Prostate gland (tissue), 2 donors: Measurements from ENCODE around the gene ZFAND2B. TPM values are rescaled to one million over a fixed set of nuclear protein-coding genes. Genes with fewer than 3 reads are reported as not detected.

Source experiments
- DNase-seq: peaks from one replicate; pipeline ENCODE4 v3.0.0-alpha.2; 2019; ENCODE audit warnings: low spot score
- H3K27ac ChIP-seq, 2 donors: fragments of 200-600 bp; sonication (generic); 2 replicates each; pipeline ENCODE4 v1.5.1; 2017 to 2019
- H3K27me3 ChIP-seq: fragments of 200-600 bp; sonication (generic); replicated peaks from 2 replicates; pipeline ENCODE4 v1.5.1; 2019; ENCODE audit not compliant: insufficient read depth
- H3K36me3 ChIP-seq, 2 donors: fragments of 200-600 bp; sonication (generic); 1 replicate in 1 of 2; 2 replicates in 1 of 2; pipeline versions ENCODE4 v1.5.1 to v1.8.1; 2017 to 2019
- H3K4me1 ChIP-seq: fragments of 200-600 bp; sonication (generic); replicated peaks from 2 replicates; pipeline ENCODE4 v1.5.1; 2019
- H3K4me3 ChIP-seq, 2 donors: fragments of 200-600 bp; sonication (generic); 2 replicates each; pipeline ENCODE4 v1.5.1; 2017 to 2019
- H3K9me3 ChIP-seq: fragments of 200-600 bp; sonication (generic); 2 replicates; pipeline ENCODE4 v1.5.1; 2017
- POLR2A ChIP-seq: fragments of 450-650 bp; IDR thresholded peaks from one replicate; pipeline ENCODE4 v1.6.1; 2016; ENCODE audit warnings: antibody characterized with exemption, mild to moderate bottlenecking
- POLR2AphosphoS5 ChIP-seq: sonication (generic); formaldehyde crosslinking; IDR thresholded peaks from one replicate; pipeline ENCODE4 v1.6.1; 2017; ENCODE audit warnings: antibody characterized with exemption
- WGBS: methylation state at CpG from one replicate; pipeline ENCODE4 v1.1.5; 2018; 5-methylcytosine and 5-hydroxymethylcytosine counted together
- intact Hi-C: fragments of 100-400 bp; cut with DNase I; formaldehyde crosslinking; loops from one replicate; pipeline ENCODE4 v1.14.2; 2022
- total RNA-seq, 2 donors: library from RNA; depleted of rRNA; stranded (reverse); fragments of >200 nt; gene quantifications; one replicate each; pipeline ENCODE4 v1.1.0, GENCODE V29; 2016
- TF ChIP-seq, protein P1 (sequence below), 4 experiments: fragments of 200-600 bp in 2 of 4; fragments of 450-650 bp in 2 of 4; sonication (generic) in 2 of 4; IDR thresholded peaks; 1 replicate in 3 of 4; 2 replicates in 1 of 4; pipeline ENCODE4 v1.5.1; 2016 to 2019; ENCODE audit warnings: antibody characterized with exemption in 4 of 4, mild to moderate bottlenecking in 2 of 4, moderate library complexity in 2 of 4

ZFAND2B gene
- total RNA-seq, 2 donors from 2014 or later: 49.0 to 57.2 TPM

DNA sequence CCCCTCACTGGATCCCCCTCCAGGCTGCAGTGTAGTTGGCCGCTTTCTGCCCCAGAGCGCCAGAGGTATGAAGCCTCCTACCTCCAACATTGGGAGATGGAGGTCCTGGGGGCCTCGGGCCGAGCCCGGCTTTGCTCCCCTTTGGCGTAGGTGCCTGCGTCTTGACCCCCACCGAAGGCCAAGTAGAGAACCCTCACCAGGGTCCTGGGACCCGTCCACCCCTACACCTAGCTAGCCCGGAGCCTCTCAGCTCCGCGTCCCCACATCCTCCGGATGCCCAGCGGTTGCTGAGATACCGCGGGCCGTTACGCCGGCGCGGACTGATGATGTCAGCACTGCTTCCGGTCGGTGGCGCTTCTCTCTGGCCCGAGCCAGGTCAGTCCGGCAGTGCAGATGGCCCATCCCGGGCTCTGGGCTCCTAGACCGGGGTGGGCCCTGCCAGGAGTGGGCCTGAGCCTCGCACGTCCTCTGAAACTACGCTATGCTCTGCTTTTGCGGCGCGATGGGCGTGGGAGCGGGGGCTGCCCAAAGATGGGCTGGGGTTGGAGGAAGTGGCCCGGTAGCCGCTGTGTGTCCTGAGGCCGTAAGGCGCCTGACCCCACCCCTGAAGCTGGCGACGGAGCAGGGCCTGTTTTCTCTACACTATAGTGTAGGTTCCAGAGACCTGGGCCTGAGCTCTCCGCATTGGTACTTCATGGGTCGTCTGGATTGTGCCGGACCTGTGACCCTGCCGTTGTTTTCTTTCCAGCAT is 38.7 kb downstream of the ZFAND2B start, which contains the start of the genes GLB1L and STK16:
GLB1L (minus strand) TSS at position 297 of the 751 bp plus-strand sequence. CDS start 1,871 bp downstream, outside the sequence.
STK16 (plus strand) TSS at position 332 of the 751 bp plus-strand sequence. CDS start 521 bp downstream, outside the sequence.
- peaks cover 20% of the 10 kb centered on the region for H3K4me1 ChIP-seq
- TF ChIP-seq POLR2A: peak; percentile 78
- TF ChIP-seq, protein P1, sequence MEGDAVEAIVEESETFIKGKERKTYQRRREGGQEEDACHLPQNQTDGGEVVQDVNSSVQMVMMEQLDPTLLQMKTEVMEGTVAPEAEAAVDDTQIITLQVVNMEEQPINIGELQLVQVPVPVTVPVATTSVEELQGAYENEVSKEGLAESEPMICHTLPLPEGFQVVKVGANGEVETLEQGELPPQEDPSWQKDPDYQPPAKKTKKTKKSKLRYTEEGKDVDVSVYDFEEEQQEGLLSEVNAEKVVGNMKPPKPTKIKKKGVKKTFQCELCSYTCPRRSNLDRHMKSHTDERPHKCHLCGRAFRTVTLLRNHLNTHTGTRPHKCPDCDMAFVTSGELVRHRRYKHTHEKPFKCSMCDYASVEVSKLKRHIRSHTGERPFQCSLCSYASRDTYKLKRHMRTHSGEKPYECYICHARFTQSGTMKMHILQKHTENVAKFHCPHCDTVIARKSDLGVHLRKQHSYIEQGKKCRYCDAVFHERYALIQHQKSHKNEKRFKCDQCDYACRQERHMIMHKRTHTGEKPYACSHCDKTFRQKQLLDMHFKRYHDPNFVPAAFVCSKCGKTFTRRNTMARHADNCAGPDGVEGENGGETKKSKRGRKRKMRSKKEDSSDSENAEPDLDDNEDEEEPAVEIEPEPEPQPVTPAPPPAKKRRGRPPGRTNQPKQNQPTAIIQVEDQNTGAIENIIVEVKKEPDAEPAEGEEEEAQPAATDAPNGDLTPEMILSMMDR (IDR thresholded peaks at IDR 0.05): peak in 2 of 4 experiments; percentile 10 to 33
- peak; percentile 99 for TF ChIP-seq POLR2AphosphoS5
- H3K27ac ChIP-seq: peak within 1 kb of the TSS; percentile 90 to 94
- peak within 1 kb of the TSS; percentile 74 to 77 for H3K4me3 ChIP-seq
- H3K36me3 ChIP-seq: no peaks in the 10 kb centered on the region
- DNase-seq: peak; percentile 88
- intact Hi-C loops: no loop called here
- no peaks in the 10 kb centered on the region for H3K27me3 ChIP-seq
- no peaks in the 10 kb centered on the region for H3K9me3 ChIP-seq
- WGBS: under 1% methylated on average over 27 of the region's 46 CpGs

DNA sequence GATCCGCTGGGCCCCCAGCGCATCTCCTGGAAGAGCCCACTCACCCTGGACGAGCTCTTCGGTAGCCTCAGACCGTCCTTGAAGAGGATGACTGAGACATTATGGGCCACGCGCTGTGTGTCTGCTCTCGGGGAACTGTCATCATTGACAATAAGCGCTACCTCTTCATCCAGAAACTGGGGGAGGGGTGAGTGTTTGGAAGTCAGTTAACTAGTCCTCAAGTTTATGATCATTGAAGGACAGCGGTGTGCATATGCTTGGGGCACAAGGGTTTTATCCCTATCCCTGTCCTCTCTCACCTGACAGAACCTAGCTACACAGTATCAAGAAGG is 39.3 kb downstream of the ZFAND2B start:
- Histone ChIP-seq H3K4me3 (peak overlapping the region; percentile 74 to 77), H3K4me1 (peaks cover 24% of the 10 kb centered on the region), H3K9me3 (no peaks in the 10 kb centered on the region), H3K36me3 (no peaks in the 10 kb centered on the region), H3K27me3 (no peaks in the 10 kb centered on the region), H3K27ac (peak overlapping the region; percentile 90 to 94)
- WGBS: 10% methylated on average over 10 of the region's 10 CpGs
- intact Hi-C loops: no loop called here
- TF ChIP-seq POLR2AphosphoS5: no peak
- TF ChIP-seq POLR2A: no peak
- TF ChIP-seq, protein P1 (IDR thresholded peaks at IDR 0.05): no peak
- DNase-seq: no peak

GRCh38 chr2:219246559-219246958 is 40.0 kb downstream of the ZFAND2B start:
- H3K27me3 ChIP-seq: no peaks in the 10 kb centered on the region
- H3K27ac ChIP-seq: peak overlapping the region; percentile 90 to 94
- WGBS: 92% methylated on average over 10 of the region's 10 CpGs
- peaks cover 24% of the 10 kb centered on the region for H3K4me1 ChIP-seq
- intact Hi-C loops: no loop called here
- no peaks in the 10 kb centered on the region for H3K9me3 ChIP-seq
- H3K4me3 ChIP-seq: no peak overlapping the region
- TF ChIP-seq, protein P1 (IDR thresholded peaks at IDR 0.05): no peak
- TF ChIP-seq POLR2AphosphoS5: no peak
- TF ChIP-seq POLR2A: no peak
- no peak for DNase-seq
- H3K36me3 ChIP-seq: no peaks in the 10 kb centered on the region

- Histone ChIP-seq H3K4me3 (no peak overlapping the region), H3K27me3 (no peaks in the 10 kb centered on the region), H3K9me3 (no peaks in the 10 kb centered on the region), H3K4me1 (peaks cover 29% of the 10 kb centered on the region), H3K36me3 (no peaks in the 10 kb centered on the region), H3K27ac (peak overlapping the region; percentile 86 to 94)
- intact Hi-C loops: no loop called here
- 86% methylated on average over 17 of the region's 17 CpGs for WGBS
- TF ChIP-seq POLR2AphosphoS5 (no peak), POLR2A (no peak)
- TF ChIP-seq, protein P1 (IDR thresholded peaks at IDR 0.05): no peak
- DNase-seq: no peak
Measured at GRCh38 chr2:219247678-219248642, 41.4 kb downstream of the ZFAND2B start.
